HEK293 (cell line): Measurements from ENCODE around the gene SPECC1.

Experiments used
- KLF10 ChIP-seq: fragments of 450-650 bp; IDR thresholded peaks from 2 replicates; pipeline ENCODE4 v1.5.1; 2018; ENCODE audit warnings: missing biosample characterization, mild to moderate bottlenecking, missing genetic modification characterization
- KLF7 ChIP-seq: fragments of 450-650 bp; formaldehyde crosslinking; IDR thresholded peaks from 2 replicates; pipeline ENCODE4 v1.5.1; 2016; ENCODE audit warnings: missing biosample characterization, missing genetic modification characterization, borderline replicate concordance
- MYNN ChIP-seq: fragments of 450-650 bp; formaldehyde crosslinking; IDR thresholded peaks from 2 replicates; pipeline ENCODE4 v1.5.1; 2016; ENCODE audit warnings: missing biosample characterization, missing genetic modification characterization, borderline replicate concordance
- SP7 ChIP-seq: fragments of 450-650 bp; formaldehyde crosslinking; IDR thresholded peaks from 2 replicates; pipeline ENCODE4 v1.5.1; 2016; ENCODE audit warnings: missing biosample characterization, missing genetic modification characterization
- ZBTB1 ChIP-seq: fragments of 450-650 bp; formaldehyde crosslinking; IDR thresholded peaks from 2 replicates; pipeline ENCODE4 v1.5.1; 2016; ENCODE audit warnings: missing biosample characterization, missing genetic modification characterization
- ZBTB20 ChIP-seq: fragments of 450-650 bp; formaldehyde crosslinking; IDR thresholded peaks from 2 replicates; pipeline ENCODE4 v1.5.1; 2016; ENCODE audit warnings: missing biosample characterization, missing genetic modification characterization
- ZFHX2 ChIP-seq: fragments of 450-650 bp; formaldehyde crosslinking; conservative IDR thresholded peaks from 2 replicates; pipeline ENCODE4 v1.5.1; 2016; ENCODE audit warnings: missing biosample characterization, missing genetic modification characterization
- ZFP3 ChIP-seq: fragments of 450-650 bp; formaldehyde crosslinking; IDR thresholded peaks from 2 replicates; pipeline ENCODE4 v1.5.1; 2016; ENCODE audit warnings: low read depth, missing biosample characterization, missing genetic modification characterization
- ZNF10 ChIP-seq: fragments of 450-650 bp; formaldehyde crosslinking; IDR thresholded peaks from 2 replicates; pipeline ENCODE4 v1.5.1; 2017; ENCODE audit warnings: missing biosample characterization, missing genetic modification characterization
- ZNF138 ChIP-seq: fragments of 450-650 bp; formaldehyde crosslinking; IDR thresholded peaks from 2 replicates; pipeline ENCODE4 v1.5.1; 2016; ENCODE audit warnings: missing biosample characterization, missing genetic modification characterization, borderline replicate concordance
- ZNF184 ChIP-seq: fragments of 450-650 bp; IDR thresholded peaks from 2 replicates; pipeline ENCODE4 v1.5.1; 2018; ENCODE audit warnings: missing biosample characterization, mild to moderate bottlenecking, missing genetic modification characterization
- ZNF202 ChIP-seq: fragments of 450-650 bp; formaldehyde crosslinking; IDR thresholded peaks from 2 replicates; pipeline ENCODE4 v1.5.1; 2016; ENCODE audit warnings: missing biosample characterization, missing genetic modification characterization, borderline replicate concordance
- ZNF324 ChIP-seq: fragments of 450-650 bp; formaldehyde crosslinking; IDR thresholded peaks from 2 replicates; pipeline ENCODE4 v1.5.1; 2016; ENCODE audit warnings: missing biosample characterization, missing genetic modification characterization
- ZNF341 ChIP-seq: fragments of 450-650 bp; formaldehyde crosslinking; IDR thresholded peaks from 2 replicates; pipeline ENCODE4; 2016; ENCODE audit warnings: low read depth, missing biosample characterization, missing genetic modification characterization
- ZNF433 ChIP-seq: fragments of 450-650 bp; formaldehyde crosslinking; IDR thresholded peaks from 2 replicates; pipeline ENCODE4 v1.5.1; 2016; ENCODE audit warnings: missing biosample characterization, missing genetic modification characterization, low read depth
- ZNF548 ChIP-seq: fragments of 450-650 bp; formaldehyde crosslinking; IDR thresholded peaks from 2 replicates; pipeline ENCODE4 v1.5.1; 2016; ENCODE audit warnings: missing biosample characterization, missing genetic modification characterization
- ZNF571 ChIP-seq: fragments of 450-650 bp; formaldehyde crosslinking; IDR thresholded peaks from 2 replicates; pipeline ENCODE4 v1.5.0; 2017; ENCODE audit warnings: missing biosample characterization, missing genetic modification characterization
- ZNF629 ChIP-seq: fragments of 450-650 bp; formaldehyde crosslinking; IDR thresholded peaks from 2 replicates; pipeline ENCODE4 v1.5.1; 2017; ENCODE audit warnings: missing biosample characterization, missing genetic modification characterization
- ZNF654 ChIP-seq: fragments of 450-650 bp; formaldehyde crosslinking; IDR thresholded peaks from 2 replicates; pipeline ENCODE4 v1.5.1; 2016; ENCODE audit warnings: low read depth, missing biosample characterization, missing genetic modification characterization
- ZNF701 ChIP-seq: fragments of 450-650 bp; formaldehyde crosslinking; IDR thresholded peaks from 2 replicates; pipeline ENCODE4 v1.5.1; 2016; ENCODE audit warnings: missing biosample characterization, missing genetic modification characterization
- ZNF747 ChIP-seq: fragments of 450-650 bp; formaldehyde crosslinking; IDR thresholded peaks from 2 replicates; pipeline ENCODE4 v1.5.1; 2016; ENCODE audit warnings: missing biosample characterization, missing genetic modification characterization
- ZNF776 ChIP-seq: fragments of 450-650 bp; formaldehyde crosslinking; IDR thresholded peaks from 2 replicates; pipeline ENCODE4 v1.5.0; 2017; ENCODE audit warnings: missing biosample characterization, missing genetic modification characterization, borderline replicate concordance
- ZXDB ChIP-seq: fragments of 450-650 bp; formaldehyde crosslinking; IDR thresholded peaks from 2 replicates; pipeline ENCODE4 v1.5.1; 2016; ENCODE audit warnings: missing biosample characterization, missing genetic modification characterization
- TF ChIP-seq, protein P1 (sequence below): fragments of 450-650 bp; formaldehyde crosslinking; IDR thresholded peaks from 2 replicates; pipeline ENCODE4 v1.5.1; 2016; ENCODE audit warnings: missing biosample characterization, missing genetic modification characterization
- TF ChIP-seq, protein P2 (sequence below): sonication (generic); formaldehyde crosslinking; IDR thresholded peaks from 2 replicates; pipeline ENCODE4 v1.8.1; 2022; ENCODE audit warnings: mild to moderate bottlenecking, moderate library complexity, missing genetic modification reagents
- TF ChIP-seq, protein P3 (sequence below): fragments of 450-650 bp; formaldehyde crosslinking; IDR thresholded peaks from 2 replicates; pipeline ENCODE4 v1.5.0; 2017; ENCODE audit warnings: missing biosample characterization, missing genetic modification characterization, borderline replicate concordance
- TF ChIP-seq, protein P4 (sequence below): fragments of 450-650 bp; formaldehyde crosslinking; IDR thresholded peaks from 2 replicates; pipeline ENCODE4 v1.5.1; 2016; ENCODE audit warnings: missing biosample characterization, missing genetic modification characterization
- TF ChIP-seq, protein P5 (sequence below): fragments of 450-650 bp; formaldehyde crosslinking; IDR thresholded peaks from 2 replicates; pipeline ENCODE4 v1.5.1; 2017; ENCODE audit warnings: missing biosample characterization, missing genetic modification characterization
- TF ChIP-seq, protein P6 (sequence below): fragments of 450-650 bp; formaldehyde crosslinking; IDR thresholded peaks from 2 replicates; pipeline ENCODE4 v1.5.1; 2016; ENCODE audit warnings: missing biosample characterization, missing genetic modification characterization

The SPECC1 gene

DNA sequence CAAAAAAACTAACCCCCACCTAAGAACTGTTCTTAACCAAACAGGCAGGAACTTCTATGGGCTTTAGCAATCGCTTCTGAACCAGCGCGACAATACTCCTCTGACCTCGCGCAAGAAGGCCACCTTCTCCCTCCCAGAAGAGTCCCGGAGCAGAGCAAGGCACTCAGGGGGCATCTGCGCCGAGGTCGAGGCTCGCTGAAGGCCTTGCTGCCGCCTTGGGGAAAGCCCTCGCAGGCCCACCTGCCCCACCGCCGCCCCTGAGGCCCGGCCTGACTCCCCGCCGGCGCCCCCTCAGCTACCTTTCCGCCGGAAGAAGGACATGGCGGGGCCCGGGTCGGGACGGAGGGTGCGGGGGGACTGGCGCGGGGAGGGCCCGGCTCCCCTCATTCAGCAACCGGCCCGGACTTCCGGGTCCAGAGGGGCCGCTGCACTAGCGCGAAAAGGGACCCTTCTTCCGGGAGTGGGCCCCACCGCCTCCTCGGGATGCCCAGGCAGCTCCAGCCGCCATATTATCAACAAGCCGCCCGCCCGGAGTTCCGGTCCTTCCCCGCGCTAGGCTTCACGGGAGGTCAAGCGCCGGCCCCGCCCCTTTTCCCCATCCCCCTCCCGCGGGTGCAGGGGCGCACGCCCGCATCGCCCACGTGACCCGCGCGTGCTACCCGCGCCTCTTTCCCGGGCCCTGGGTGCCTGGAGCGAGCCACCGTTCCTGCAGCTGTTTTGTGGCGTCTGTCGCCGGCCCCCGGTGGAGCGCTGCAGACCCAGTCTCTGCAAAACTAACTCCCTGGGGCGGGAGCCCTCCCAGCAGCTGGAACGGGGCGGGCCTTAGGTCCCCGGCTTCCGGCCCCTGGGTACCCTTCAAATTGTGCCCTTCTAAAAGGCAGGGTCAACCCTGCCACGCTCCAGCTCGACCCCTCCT lies 31.6 kb upstream of the SPECC1 start, which contains the start of gene AKAP10 (continued):
- TF ChIP-seq, protein P1, sequence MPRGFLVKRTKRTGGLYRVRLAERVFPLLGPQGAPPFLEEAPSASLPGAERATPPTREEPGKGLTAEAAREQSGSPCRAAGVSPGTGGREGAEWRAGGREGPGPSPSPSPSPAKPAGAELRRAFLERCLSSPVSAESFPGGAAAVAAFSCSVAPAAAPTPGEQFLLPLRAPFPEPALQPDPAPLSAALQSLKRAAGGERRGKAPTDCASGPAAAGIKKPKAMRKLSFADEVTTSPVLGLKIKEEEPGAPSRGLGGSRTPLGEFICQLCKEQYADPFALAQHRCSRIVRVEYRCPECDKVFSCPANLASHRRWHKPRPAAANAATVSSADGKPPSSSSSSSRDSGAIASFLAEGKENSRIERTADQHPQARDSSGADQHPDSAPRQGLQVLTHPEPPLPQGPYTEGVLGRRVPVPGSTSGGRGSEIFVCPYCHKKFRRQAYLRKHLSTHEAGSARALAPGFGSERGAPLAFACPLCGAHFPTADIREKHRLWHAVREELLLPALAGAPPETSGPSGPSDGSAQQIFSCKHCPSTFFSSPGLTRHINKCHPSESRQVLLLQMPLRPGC (tag by site-specific recombination), result peak; percentile 62; the same call in 1 of the 2 replicates
- TF ChIP-seq, protein P2, sequence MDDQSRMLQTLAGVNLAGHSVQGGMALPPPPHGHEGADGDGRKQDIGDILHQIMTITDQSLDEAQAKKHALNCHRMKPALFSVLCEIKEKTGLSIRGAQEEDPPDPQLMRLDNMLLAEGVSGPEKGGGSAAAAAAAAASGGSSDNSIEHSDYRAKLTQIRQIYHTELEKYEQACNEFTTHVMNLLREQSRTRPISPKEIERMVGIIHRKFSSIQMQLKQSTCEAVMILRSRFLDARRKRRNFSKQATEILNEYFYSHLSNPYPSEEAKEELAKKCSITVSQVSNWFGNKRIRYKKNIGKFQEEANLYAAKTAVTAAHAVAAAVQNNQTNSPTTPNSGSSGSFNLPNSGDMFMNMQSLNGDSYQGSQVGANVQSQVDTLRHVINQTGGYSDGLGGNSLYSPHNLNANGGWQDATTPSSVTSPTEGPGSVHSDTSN (CRISPR knock-in tag), result no peak; the same call in 1 of the 2 replicates
- TF ChIP-seq, protein P3, sequence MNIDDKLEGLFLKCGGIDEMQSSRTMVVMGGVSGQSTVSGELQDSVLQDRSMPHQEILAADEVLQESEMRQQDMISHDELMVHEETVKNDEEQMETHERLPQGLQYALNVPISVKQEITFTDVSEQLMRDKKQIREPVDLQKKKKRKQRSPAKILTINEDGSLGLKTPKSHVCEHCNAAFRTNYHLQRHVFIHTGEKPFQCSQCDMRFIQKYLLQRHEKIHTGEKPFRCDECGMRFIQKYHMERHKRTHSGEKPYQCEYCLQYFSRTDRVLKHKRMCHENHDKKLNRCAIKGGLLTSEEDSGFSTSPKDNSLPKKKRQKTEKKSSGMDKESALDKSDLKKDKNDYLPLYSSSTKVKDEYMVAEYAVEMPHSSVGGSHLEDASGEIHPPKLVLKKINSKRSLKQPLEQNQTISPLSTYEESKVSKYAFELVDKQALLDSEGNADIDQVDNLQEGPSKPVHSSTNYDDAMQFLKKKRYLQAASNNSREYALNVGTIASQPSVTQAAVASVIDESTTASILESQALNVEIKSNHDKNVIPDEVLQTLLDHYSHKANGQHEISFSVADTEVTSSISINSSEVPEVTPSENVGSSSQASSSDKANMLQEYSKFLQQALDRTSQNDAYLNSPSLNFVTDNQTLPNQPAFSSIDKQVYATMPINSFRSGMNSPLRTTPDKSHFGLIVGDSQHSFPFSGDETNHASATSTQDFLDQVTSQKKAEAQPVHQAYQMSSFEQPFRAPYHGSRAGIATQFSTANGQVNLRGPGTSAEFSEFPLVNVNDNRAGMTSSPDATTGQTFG (tag by site-specific recombination), result no peak
- TF ChIP-seq ZFP3 (tag by site-specific recombination), result no peak
- TF ChIP-seq ZNF433 (tag by site-specific recombination), result no peak
- TF ChIP-seq ZNF548 (tag by site-specific recombination), result no peak
- peak; percentile 86 for TF ChIP-seq SP7 (tag by site-specific recombination)
- TF ChIP-seq ZNF701, result no peak
- no peak for TF ChIP-seq ZNF341 (tag by site-specific recombination)
- TF ChIP-seq ZNF138 (tag by site-specific recombination), result no peak
- TF ChIP-seq ZNF629 (tag by site-specific recombination), result peak; percentile 76
- TF ChIP-seq ZNF571, result no peak
- TF ChIP-seq MYNN, result no peak
- no peak for TF ChIP-seq ZNF776 (tag by site-specific recombination)
- peak; percentile 69; the same call in 1 of the 2 replicates for TF ChIP-seq ZBTB1 (tag by site-specific recombination)
- TF ChIP-seq, protein P4, sequence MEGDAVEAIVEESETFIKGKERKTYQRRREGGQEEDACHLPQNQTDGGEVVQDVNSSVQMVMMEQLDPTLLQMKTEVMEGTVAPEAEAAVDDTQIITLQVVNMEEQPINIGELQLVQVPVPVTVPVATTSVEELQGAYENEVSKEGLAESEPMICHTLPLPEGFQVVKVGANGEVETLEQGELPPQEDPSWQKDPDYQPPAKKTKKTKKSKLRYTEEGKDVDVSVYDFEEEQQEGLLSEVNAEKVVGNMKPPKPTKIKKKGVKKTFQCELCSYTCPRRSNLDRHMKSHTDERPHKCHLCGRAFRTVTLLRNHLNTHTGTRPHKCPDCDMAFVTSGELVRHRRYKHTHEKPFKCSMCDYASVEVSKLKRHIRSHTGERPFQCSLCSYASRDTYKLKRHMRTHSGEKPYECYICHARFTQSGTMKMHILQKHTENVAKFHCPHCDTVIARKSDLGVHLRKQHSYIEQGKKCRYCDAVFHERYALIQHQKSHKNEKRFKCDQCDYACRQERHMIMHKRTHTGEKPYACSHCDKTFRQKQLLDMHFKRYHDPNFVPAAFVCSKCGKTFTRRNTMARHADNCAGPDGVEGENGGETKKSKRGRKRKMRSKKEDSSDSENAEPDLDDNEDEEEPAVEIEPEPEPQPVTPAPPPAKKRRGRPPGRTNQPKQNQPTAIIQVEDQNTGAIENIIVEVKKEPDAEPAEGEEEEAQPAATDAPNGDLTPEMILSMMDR (tag by site-specific recombination), result no peak; the same call in 1 of the 2 replicates
- no peak for TF ChIP-seq ZNF747 (tag by site-specific recombination)
- TF ChIP-seq ZNF10 (tag by site-specific recombination), result no peak
- TF ChIP-seq KLF7 (tag by site-specific recombination), result peak; percentile 69; the same call in 1 of the 2 replicates
- TF ChIP-seq, protein P5, sequence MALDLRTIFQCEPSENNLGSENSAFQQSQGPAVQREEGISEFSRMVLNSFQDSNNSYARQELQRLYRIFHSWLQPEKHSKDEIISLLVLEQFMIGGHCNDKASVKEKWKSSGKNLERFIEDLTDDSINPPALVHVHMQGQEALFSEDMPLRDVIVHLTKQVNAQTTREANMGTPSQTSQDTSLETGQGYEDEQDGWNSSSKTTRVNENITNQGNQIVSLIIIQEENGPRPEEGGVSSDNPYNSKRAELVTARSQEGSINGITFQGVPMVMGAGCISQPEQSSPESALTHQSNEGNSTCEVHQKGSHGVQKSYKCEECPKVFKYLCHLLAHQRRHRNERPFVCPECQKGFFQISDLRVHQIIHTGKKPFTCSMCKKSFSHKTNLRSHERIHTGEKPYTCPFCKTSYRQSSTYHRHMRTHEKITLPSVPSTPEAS, result no peak
- TF ChIP-seq ZNF184 (tag by site-specific recombination), result no peak
- TF ChIP-seq ZNF202 (tag by site-specific recombination), result no peak
- peak; percentile 56; the same call in 1 of the 2 replicates for TF ChIP-seq ZNF324
- TF ChIP-seq ZNF654 (tag by site-specific recombination), result no peak
- peak; percentile 97 for TF ChIP-seq ZBTB20 (tag by site-specific recombination)
- TF ChIP-seq, protein P6, sequence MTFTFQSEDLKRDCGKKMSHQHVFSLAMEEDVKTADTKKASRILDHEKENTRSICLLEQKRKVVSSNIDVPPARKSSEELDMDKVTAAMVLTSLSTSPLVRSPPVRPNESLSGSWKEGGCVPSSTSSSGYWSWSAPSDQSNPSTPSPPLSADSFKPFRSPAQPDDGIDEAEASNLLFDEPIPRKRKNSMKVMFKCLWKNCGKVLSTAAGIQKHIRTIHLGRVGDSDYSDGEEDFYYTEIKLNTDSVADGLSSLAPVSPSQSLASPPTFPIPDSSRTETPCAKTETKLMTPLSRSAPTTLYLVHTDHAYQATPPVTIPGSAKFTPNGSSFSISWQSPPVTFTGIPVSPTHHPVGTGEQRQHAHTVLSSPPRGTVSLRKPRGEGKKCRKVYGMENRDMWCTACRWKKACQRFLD, result no peak
- TF ChIP-seq ZXDB (tag by site-specific recombination), result peak; percentile 98
- peak; percentile 90 for TF ChIP-seq ZFHX2
- TF ChIP-seq KLF10 (tag by site-specific recombination), result peak; percentile 62; the same call in 1 of the 2 replicates
